ENCODE data around the gene KHDC4.

Gene KHDC4

GRCh38 chr1:155934097-155934935 is at the start of gene KHDC4:
KHDC4 (minus strand) TSS chr1:155934413; CDS start chr1:155934373, 40 bp downstream.
- peak; percentile 65 to 85 for DNase-seq (ENCODE audit: low read depth in 2 of 2)

- no peak for DNase-seq (ENCODE audit: low read depth in 2 of 2)
These were observed 49.2 kb upstream of the KHDC4 start for GRCh38 chr1:155983191-155984024.

- DNase-seq (ENCODE audit: low read depth in 2 of 2) = no peak
These were observed 47.9 kb upstream of the KHDC4 start for GRCh38 chr1:155982106-155982505.

- no peak for DNase-seq (ENCODE audit: low read depth in 2 of 2)
These were observed 47.3 kb upstream of the KHDC4 start for GRCh38 chr1:155981266-155982088.

- no peak for DNase-seq (ENCODE audit: low read depth in 2 of 2)
These were observed 45.6 kb upstream of the KHDC4 start for GRCh38 chr1:155979597-155980343.

- no peak for DNase-seq (ENCODE audit: low read depth in 2 of 2)
These were observed 44.8 kb upstream of the KHDC4 start for GRCh38 chr1:155978973-155979429.

GRCh38 chr1:155978325-155978972 is 44.2 kb upstream of the KHDC4 start, which contains the start of gene ARHGEF2:
ARHGEF2 (minus strand) TSS chr1:155978547; CDS start chr1:155978427, 120 bp downstream.
- DNase-seq (ENCODE audit: low read depth in 2 of 2) = peak; percentile 53 to 66

- DNase-seq (ENCODE audit: low read depth in 2 of 2) = peak; percentile 31 to 55
These were observed 43.6 kb upstream of the KHDC4 start for GRCh38 chr1:155977690-155978324.

- DNase-seq (ENCODE audit: low read depth in 2 of 2) = no peak
These were observed 42.9 kb upstream of the KHDC4 start for GRCh38 chr1:155976913-155977689.

- DNase-seq (ENCODE audit: low read depth in 2 of 2) = peak; percentile 41 to 55
These were observed 42.1 kb upstream of the KHDC4 start for GRCh38 chr1:155976062-155976912.

- no peak for DNase-seq (ENCODE audit: low read depth in 2 of 2)
These were observed 41.3 kb upstream of the KHDC4 start for GRCh38 chr1:155975375-155976061.

GRCh38 chr1:155974208-155975115 is 40.2 kb upstream of the KHDC4 start:
- DNase-seq (ENCODE audit: low read depth in 2 of 2) = no peak

- no peak for DNase-seq (ENCODE audit: low read depth in 2 of 2)
These were observed 39.5 kb upstream of the KHDC4 start for GRCh38 chr1:155973723-155974122.

- DNase-seq (ENCODE audit: low read depth in 2 of 2) = no peak
These were observed 37.9 kb upstream of the KHDC4 start for GRCh38 chr1:155971910-155972809.

GRCh38 chr1:155970531-155971167 is 36.4 kb upstream of the KHDC4 start:
- DNase-seq (ENCODE audit: low read depth in 2 of 2) = no peak
